Stomach smooth muscle (tissue), 2 donors: ENCODE measurements around the gene HSD17B8.
"Not testable (repeated sequence)": the region's sequence is repeated elsewhere in the genome, so short reads cannot be mapped to it uniquely, and the experiment has no call there.

Experiments used
- H3K27ac ChIP-seq: one replicate; pipeline ENCODE4 v1.7.0; 2013; ENCODE audit warnings: mild to moderate bottlenecking, low read length, inconsistent platforms
- H3K27me3 ChIP-seq, 2 donors: one replicate each; pipeline ENCODE4 v1.7.0; 2013; ENCODE audit warnings: low read length in 2 of 2; ENCODE audit not compliant: insufficient read depth in 2 of 2, control insufficient read depth in 1 of 2
- H3K36me3 ChIP-seq, 2 donors: one replicate each; pipeline ENCODE4 v1.7.0; 2013; ENCODE audit warnings: low read length in 2 of 2; ENCODE audit not compliant: control insufficient read depth in 2 of 2, insufficient read depth in 2 of 2
- H3K4me1 ChIP-seq: one replicate; pipeline ENCODE4 v1.7.0; 2013; ENCODE audit warnings: low read length; ENCODE audit not compliant: control insufficient read depth, insufficient read depth
- H3K4me3 ChIP-seq, 2 donors: one replicate each; pipeline ENCODE4 v1.7.0; 2013; ENCODE audit warnings: low read length in 2 of 2
- H3K9ac ChIP-seq, 2 donors: one replicate each; pipeline ENCODE4 v1.7.0; 2013; ENCODE audit warnings: low read length in 2 of 2, mild to moderate bottlenecking in 1 of 2
- H3K9me3 ChIP-seq, 2 donors: one replicate each; pipeline ENCODE4 v1.7.0; 2013; ENCODE audit warnings: low read length in 2 of 2; ENCODE audit not compliant: control insufficient read depth in 2 of 2
- donor health status: healthy.
- donor health status: Pancreatic carcinoma.

Gene HSD17B8

GRCh38 chr6:33216117-33216649, 11.7 kb downstream of the HSD17B8 start:
- H3K9ac ChIP-seq, result no peak overlapping the region
- peaks cover 0 to 2% of the 10 kb centered on the region in 2 donors for H3K27me3 ChIP-seq
- H3K4me3 ChIP-seq, result no peak overlapping the region
- H3K9me3 ChIP-seq, result no peaks in the 10 kb centered on the region
- H3K36me3 ChIP-seq, result peaks cover 0 to 3% of the 10 kb centered on the region in 2 donors
- no peak overlapping the region for H3K27ac ChIP-seq
- peaks cover 17% of the 10 kb centered on the region for H3K4me1 ChIP-seq

- Histone ChIP-seq H3K4me3 (no peak overlapping the region), H3K27ac (no peak overlapping the region), H3K27me3 (peaks cover 0 to 4% of the 10 kb centered on the region in 2 donors), H3K9me3 (no peaks in the 10 kb centered on the region), H3K36me3 (no peaks in the 10 kb centered on the region), H3K9ac (no peak overlapping the region), H3K4me1 (peaks cover 17% of the 10 kb centered on the region)
Observed at GRCh38 chr6:33217246-33217645, 12.8 kb downstream of the HSD17B8 start.

GRCh38 chr6:33217681-33218080, 13.2 kb downstream of the HSD17B8 start:
- H3K9me3 ChIP-seq, result no peaks in the 10 kb centered on the region
- no peaks in the 10 kb centered on the region for H3K36me3 ChIP-seq
- no peak overlapping the region for H3K4me3 ChIP-seq
- H3K4me1 ChIP-seq, result peaks cover 14% of the 10 kb centered on the region
- H3K27ac ChIP-seq, result no peak overlapping the region
- no peak overlapping the region for H3K9ac ChIP-seq
- peaks cover 0 to 4% of the 10 kb centered on the region in 2 donors for H3K27me3 ChIP-seq

DNA sequence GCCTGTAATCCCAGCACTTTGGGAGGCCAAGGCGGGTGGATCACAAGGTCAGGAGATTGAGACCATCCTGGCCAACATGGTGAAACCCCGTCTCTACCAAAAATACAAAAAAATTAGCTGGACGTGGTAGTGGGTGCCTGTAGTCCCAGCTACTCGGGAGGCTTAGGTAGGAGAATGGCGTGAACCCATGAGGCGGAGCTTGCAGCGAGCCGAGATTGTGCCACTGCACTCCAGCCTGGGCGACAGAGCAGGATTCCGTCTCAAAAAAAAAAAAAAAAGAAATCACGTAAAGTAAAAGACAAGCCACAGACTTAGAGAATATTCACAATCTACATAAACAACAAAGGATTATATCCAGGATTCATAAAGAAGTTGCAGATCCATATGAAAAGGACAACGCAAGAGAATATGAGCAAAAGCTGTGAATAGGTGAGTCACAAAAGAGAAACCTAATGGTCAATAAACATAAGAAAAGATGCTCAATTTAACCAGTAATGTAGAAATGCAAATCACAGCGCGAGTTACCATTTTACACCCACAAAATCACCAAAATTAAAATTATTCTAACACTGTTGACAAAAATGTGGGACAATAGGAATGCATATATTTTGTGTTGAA, 22.2 kb downstream of the HSD17B8 start:
- not testable (repeated sequence) for H3K9ac ChIP-seq, H3K4me1 ChIP-seq, H3K27me3 ChIP-seq, H3K27ac ChIP-seq, H3K9me3 ChIP-seq, H3K4me3 ChIP-seq, H3K36me3 ChIP-seq

- no peaks in the 10 kb centered on the region for H3K4me1 ChIP-seq
- peaks cover 4 to 14% of the 10 kb centered on the region in 2 donors for H3K27me3 ChIP-seq
- H3K27ac ChIP-seq, result no peak overlapping the region
- H3K9me3 ChIP-seq, result no peaks in the 10 kb centered on the region
- no peaks in the 10 kb centered on the region for H3K36me3 ChIP-seq
- no peak overlapping the region for H3K4me3 ChIP-seq
- H3K9ac ChIP-seq, result no peak overlapping the region
Observed at GRCh38 chr6:33235221-33235634, 30.8 kb downstream of the HSD17B8 start.

DNA sequence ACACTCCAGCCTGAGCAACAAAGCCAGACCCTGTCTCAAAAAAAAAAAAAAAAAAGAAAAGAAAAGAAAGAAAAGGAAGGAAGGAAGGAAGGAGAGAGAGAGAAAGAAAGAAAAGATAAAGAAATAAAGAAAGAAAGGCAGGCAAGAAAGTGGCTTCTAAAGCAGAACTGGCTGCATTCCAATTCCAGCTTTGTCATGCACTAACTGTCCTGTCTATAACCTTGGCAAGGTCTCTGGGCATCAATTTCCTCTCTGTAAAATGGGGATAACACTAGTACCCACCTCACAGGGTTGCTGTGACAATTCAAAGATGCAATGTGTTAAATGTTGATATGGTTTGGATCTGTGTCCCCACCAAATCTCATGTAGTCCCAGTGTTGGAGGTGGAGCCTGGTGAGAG, 31.9 kb downstream of the HSD17B8 start:
- Histone ChIP-seq H3K4me1 (no peaks in the 10 kb centered on the region), H3K27me3 (peaks cover 9 to 14% of the 10 kb centered on the region in 2 donors), H3K9ac (no peak overlapping the region), H3K4me3 (no peak overlapping the region), H3K27ac (no peak overlapping the region), H3K36me3 (no peaks in the 10 kb centered on the region), H3K9me3 (no peaks in the 10 kb centered on the region)

GRCh38 chr6:33236852-33237251, 32.4 kb downstream of the HSD17B8 start:
- H3K9me3 ChIP-seq, result no peaks in the 10 kb centered on the region
- no peaks in the 10 kb centered on the region for H3K36me3 ChIP-seq
- no peak overlapping the region for H3K9ac ChIP-seq
- H3K4me3 ChIP-seq, result no peak overlapping the region
- no peaks in the 10 kb centered on the region for H3K4me1 ChIP-seq
- no peak overlapping the region for H3K27ac ChIP-seq
- H3K27me3 ChIP-seq, result peaks cover 9 to 14% of the 10 kb centered on the region in 2 donors

GRCh38 chr6:33237741-33238140, 33.3 kb downstream of the HSD17B8 start:
- H3K27ac ChIP-seq, result no peak overlapping the region
- no peaks in the 10 kb centered on the region for H3K4me1 ChIP-seq
- no peak overlapping the region for H3K4me3 ChIP-seq
- no peaks in the 10 kb centered on the region for H3K9me3 ChIP-seq
- peaks cover 9 to 14% of the 10 kb centered on the region in 2 donors for H3K27me3 ChIP-seq
- no peaks in the 10 kb centered on the region for H3K36me3 ChIP-seq
- H3K9ac ChIP-seq, result no peak overlapping the region

DNA sequence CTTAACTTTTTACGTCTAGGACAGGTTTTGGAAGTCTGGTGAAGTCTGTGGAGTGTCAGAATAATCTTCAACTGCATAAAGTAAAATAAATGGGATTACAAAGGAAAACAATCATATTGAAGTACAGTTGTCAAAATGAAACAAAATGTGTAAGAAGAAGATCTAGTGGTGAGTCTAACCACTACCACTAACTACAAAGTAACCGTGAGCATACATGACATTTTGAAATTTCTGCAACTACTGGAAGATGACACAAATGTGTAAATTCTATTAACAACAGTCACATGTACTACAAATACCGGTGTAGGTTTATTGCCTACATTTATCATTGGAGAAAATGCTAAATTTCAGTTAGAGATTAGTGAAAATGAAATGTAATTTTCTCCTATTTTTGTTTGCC, 37.5 kb downstream of the HSD17B8 start:
- no peak overlapping the region for H3K4me3 ChIP-seq
- no peak overlapping the region for H3K9ac ChIP-seq
- H3K27me3 ChIP-seq, result peaks cover 2 to 7% of the 10 kb centered on the region in 2 donors
- H3K4me1 ChIP-seq, result no peaks in the 10 kb centered on the region
- H3K27ac ChIP-seq, result no peak overlapping the region
- H3K9me3 ChIP-seq, result no peaks in the 10 kb centered on the region
- H3K36me3 ChIP-seq, result no peaks in the 10 kb centered on the region

DNA sequence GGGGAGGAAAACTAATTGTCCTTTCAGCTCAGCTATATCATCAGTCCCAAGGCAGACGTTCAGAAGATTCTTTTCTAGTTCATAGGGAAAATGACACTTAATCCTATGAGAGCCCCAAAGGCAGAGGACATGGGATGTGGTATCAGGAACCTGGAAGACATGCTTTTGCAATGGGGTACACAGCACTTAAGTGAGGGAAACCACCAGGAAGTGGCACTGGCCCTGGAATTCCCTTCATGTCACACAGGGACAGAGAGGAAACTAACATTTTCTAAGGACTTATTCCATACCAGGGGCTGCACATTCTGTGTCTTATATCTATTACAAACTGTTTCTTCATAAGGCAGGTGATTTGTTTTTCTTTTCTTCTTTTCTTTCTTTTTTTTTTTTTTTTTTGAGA, 39.0 kb downstream of the HSD17B8 start:
- no peaks in the 10 kb centered on the region for H3K36me3 ChIP-seq
- peaks cover 5% of the 10 kb centered on the region for H3K4me1 ChIP-seq
- H3K9me3 ChIP-seq, result no peaks in the 10 kb centered on the region
- no peak overlapping the region for H3K9ac ChIP-seq
- H3K27me3 ChIP-seq, result peaks cover 2 to 7% of the 10 kb centered on the region in 2 donors
- no peak overlapping the region for H3K27ac ChIP-seq
- H3K4me3 ChIP-seq, result no peak overlapping the region

- H3K27me3 ChIP-seq, result no peaks in the 10 kb centered on the region
- peaks cover 26% of the 10 kb centered on the region for H3K4me1 ChIP-seq
- peaks cover 0 to 4% of the 10 kb centered on the region in 2 donors for H3K36me3 ChIP-seq
Observed at GRCh38 chr6:33247977-33248642, 43.7 kb downstream of the HSD17B8 start.

More at GRCh38 chr6:33247977-33248642, 43.7 kb downstream of the HSD17B8 start:
- Histone ChIP-seq H3K4me3 (peak overlapping the region; percentile 71 to 89), H3K27ac (peak overlapping the region; percentile 99), H3K9me3 (no peaks in the 10 kb centered on the region), H3K9ac (peak overlapping the region; percentile 87 to 89)
